HG03571 (cell line): ENCODE measurements around the gene ACSBG1.
"Not testable (repeated sequence)": the region's sequence is repeated elsewhere in the genome, so short reads cannot be mapped to it uniquely, and the experiment has no call there.

Experiments used
- ATAC-seq: cut with Tn5 transposase; IDR thresholded peaks from one replicate; pipeline ENCODE4 v1.9.1; 2021; ENCODE audit not compliant: unreplicated experiment

Gene ACSBG1

DNA sequence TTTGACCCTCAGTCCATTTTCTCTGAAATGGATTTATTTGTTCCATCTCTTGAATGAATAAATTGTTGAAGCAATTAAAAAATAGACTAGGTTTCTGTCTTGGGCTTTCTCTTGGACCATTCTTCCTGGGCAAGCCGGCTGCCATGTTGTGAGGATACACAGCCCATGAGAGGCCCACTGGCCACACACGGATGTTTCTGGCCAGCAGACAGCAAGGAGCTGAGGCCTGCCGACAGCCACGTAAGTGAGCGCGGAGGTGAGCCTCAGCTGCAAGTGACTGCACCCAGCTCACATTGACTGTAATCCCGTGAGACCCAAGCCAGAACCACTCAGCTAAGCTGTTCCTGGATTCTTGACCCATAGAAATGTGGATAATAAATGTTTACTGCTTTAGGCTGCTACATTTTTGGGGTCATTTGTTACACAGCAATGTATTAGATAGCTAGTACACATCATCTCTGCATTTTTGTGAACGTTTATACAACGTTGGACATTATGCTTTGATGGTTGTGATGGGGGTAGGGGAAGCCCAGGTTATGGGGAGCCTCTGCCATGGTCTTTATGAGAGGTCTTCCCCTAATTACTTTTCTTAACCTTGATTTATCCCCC, 62.4 kb downstream of the ACSBG1 start:
- no peak for ATAC-seq

GRCh38 chr15:78170848-78171773, 63.3 kb downstream of the ACSBG1 start:
- ATAC-seq, result peak; percentile 60

DNA sequence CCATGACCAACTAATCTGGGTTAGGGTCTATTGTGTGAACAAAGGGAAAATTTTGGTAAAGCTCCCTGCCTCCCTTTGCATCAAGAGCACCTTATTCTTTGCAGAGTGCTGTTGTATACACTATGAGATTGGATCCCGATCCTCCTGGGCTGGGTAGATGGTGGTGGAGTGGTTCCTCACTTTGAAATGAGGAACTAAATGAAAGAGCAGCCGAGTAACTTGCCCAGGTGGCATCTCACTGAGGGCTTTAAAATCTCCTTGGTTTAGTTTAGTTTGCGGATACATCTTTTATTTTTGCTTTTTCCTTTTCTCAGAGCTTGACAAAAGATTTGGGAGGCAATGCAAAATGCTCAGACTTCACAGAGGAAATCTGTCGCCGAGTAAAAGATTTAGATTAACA, 65.8 kb downstream of the ACSBG1 start:
- ATAC-seq, result no peak

DNA sequence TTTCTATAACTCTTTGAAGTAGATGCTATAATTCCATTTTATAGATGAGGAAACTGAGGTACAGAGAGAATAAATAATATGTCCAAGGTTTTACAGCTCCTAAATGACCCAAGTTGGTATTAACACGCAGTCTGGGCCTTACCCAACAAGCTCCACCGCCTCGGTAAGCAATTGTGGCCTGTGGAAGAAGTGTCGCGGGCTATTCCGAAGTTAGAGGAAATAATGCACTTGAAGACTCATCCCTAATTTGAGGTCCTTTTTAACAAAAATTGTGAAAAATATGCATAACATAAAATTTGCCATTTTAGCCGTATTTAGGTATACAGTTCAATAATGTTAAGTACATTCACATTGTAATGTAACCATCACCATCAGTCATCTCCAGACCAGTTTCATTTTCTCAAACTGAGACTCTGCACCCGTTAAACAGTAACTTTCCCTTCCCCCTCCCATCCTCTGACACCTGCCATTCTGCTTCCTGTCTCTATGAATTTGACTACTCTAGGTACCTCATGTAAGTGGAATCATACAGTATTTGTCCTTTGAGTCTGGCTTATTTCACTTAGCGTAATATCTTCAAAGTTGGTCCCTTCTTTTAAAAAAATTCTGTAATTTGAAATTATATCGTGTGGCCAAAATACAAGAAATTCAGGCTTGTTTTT, 67.0 kb downstream of the ACSBG1 start:
- ATAC-seq, result peak; percentile 58

- no peak for ATAC-seq
Observed at GRCh38 chr15:78164010-78164409, 70.4 kb downstream of the ACSBG1 start.

GRCh38 chr15:78162038-78162437, 72.3 kb downstream of the ACSBG1 start:
- no peak for ATAC-seq

DNA sequence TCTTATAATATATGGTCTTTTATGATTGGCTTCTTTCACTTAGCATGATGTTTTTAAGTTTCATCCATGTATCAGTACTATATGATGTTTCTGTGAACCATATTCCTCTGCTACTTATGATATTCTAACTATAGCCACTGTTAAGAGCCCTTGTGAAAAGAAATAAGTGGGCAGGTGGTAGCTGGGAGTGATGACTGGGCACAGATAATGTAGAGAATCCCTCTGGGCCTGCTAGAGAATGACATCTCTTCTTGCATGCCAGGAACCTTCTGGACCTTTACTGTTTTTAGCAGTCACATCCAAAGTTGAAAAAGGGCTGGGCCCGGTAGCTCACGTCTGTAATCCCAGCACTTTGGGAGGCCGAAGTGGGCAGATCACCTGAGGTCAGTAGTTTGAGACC, 75.0 kb downstream of the ACSBG1 start:
- no peak for ATAC-seq

DNA sequence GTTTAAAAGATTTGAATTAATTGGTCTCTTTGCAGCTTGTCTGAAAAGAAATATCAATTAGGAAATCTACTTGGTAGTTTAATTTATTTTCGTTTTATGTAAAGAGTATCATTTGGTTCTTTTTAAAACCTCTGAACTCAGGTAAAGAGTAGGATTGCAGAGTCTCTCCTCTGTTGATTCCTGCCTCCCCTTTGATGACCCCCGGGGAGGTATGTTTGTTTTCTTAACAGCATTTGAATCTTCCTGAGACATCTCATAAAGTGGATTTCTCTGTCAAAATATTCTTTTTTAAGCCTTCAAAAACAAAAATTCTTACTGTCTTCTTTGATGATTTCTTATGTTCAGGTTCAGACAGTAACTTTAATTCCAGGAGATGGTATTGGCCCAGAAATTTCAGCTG, 77.2 kb downstream of the ACSBG1 start:
- ATAC-seq, result no peak

- no peak for ATAC-seq
Observed at GRCh38 chr15:78156653-78157052, 77.7 kb downstream of the ACSBG1 start.

DNA sequence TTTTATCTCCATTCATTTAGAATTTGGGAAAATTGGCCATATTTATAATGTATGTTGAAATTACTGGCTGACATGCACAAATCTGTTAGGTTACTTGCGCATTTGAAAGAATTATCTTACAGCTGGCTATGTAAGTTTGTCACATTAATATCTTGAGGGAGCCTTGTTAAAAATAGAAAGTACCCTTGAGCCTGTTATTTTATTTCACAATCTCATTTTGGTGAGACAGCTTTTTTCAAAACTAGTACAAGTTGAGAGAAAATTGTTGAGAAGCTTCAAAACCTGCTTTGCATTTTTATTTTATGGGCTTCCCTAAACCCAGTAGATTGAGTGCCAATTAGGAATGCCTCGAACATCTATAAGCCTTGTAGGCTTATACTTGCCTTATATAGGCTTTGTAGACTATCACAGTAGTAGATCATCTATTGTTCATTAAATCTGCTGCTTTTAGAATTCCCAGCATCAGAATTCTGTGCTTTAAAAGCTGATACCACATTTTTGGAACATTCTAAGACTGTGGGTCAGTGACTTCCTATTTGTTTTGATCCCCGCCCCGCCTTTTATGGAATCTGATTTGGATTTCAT, 78.9 kb downstream of the ACSBG1 start:
- ATAC-seq, result no peak

DNA sequence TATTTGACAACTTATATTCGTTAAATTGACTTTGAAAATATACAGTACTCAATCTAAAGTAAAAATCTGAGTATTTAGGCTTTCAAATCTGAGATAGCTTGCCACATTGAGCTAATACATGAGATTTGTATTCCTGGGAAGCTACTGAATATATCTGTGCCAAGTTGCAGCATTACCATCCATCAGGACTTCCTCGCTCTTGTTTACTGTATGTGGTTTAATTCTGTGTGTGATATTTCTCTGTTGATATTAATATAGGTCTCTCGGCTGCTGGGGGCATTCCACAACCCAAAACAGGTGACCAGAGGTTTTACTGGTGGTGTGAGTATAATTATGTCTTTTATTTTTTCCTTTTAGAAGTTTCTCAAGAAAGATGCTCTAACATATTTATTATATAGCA, 79.4 kb downstream of the ACSBG1 start:
- ATAC-seq, result no peak

DNA sequence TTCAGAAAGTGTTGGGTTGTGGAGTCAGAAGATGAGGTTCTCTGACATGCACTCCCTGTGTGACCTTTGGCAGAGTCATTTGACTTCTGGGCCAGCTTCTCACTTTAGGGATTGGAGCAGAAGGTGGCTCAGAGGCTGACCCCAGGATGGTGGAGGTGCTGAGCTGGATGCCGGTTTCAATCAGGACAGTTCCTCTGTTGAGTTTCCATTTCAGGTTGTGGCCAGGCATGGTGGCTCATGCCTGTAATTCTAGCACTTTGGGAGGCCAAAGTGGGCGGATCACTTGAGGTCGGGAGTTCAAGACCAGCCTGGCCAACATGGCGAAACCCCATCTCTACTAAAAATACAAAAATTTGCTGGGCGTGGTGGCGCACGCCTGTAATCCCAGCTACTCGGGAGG, 83.3 kb downstream of the ACSBG1 start:
- not testable (repeated sequence) for ATAC-seq

GRCh38 chr15:78149805-78150751, 84.3 kb downstream of the ACSBG1 start:
- no peak for ATAC-seq

GRCh38 chr15:78149068-78149804, 85.1 kb downstream of the ACSBG1 start, which contains the start of gene IDH3A:
IDH3A (plus strand) TSS chr15:78149362; CDS start chr15:78149404, 42 bp downstream.
- peak; percentile 72 for ATAC-seq

- peak; percentile 5 for ATAC-seq
Observed at GRCh38 chr15:78148392-78149067, 85.8 kb downstream of the ACSBG1 start.

DNA sequence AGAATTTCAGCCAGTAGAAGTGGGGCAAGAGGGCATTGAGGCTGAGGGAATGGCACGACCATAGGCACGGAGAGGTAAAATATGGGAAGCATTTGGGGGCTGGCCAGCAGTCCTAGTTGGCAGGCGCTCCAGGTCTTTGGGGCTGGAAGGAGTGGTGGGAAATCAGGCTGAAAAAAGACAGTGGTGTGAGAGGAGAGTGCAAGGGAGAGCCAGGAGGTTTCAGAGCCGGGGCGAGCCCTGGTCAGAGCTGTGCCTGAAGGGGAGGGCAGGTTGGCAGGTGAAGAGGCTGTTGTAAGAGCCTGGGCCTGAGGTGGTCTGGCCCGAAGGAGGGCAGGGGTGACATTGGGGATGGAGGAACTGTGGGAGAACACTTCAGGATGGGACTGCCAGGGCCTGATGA, 86.8 kb downstream of the ACSBG1 start:
- ATAC-seq, result no peak

DNA sequence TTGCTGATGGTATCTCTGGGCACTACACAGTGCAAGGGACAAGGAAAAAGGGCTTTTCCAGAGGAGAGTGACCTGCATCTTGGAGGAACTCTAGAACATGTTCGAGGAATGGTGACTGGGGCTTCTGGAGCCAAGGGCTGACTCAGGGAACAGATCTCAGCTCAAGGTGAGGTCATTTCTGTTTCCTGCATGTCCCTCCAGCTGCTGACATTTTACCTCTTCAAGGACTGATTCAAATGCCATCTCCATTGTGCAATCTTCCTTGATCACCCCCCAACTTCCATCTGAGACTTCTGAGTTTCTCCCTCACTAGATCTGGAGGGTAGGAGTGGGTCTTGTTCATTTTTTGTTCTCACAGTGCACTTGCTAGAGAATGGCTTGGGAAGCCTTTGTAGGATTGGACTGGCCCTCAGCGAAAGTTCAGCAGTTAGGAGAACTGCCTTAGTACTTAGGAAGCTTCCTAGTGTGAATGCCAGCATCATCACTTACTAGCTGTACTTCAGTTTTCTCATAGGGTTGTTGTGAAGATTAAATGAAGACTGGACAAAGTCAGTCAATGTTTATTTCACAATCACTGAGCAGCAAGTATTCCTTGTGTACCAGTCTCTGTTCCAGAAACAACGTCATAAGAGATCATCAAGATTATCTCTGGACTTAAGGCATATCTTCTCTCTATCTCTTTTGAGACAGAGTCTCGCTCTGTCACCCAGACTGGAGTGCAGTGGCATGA, 87.8 kb downstream of the ACSBG1 start:
- ATAC-seq, result no peak

GRCh38 chr15:78142332-78142731, 92.0 kb downstream of the ACSBG1 start:
- ATAC-seq, result no peak
